Endothelial cell (in vitro differentiated cells): Measurements from ENCODE around the gene CD36. TPM values are rescaled to one million over a fixed set of nuclear protein-coding genes. Genes with fewer than 3 reads are reported as not detected.

Experiments
- DNase-seq: peaks from one replicate; pipeline ENCODE4 v3.0.0; 2021; ENCODE audit warnings: low spot score
- H3K27ac Mint-ChIP-seq: one replicate; pipeline ENCODE4 v1.8.0; 2021; ENCODE audit warnings: mixed read lengths, inconsistent platforms; ENCODE audit not compliant: unreplicated experiment
- H3K27me3 Mint-ChIP-seq: one replicate; pipeline ENCODE4 v1.8.0; 2021; ENCODE audit warnings: mild to moderate bottlenecking, moderate library complexity, mixed read lengths, inconsistent platforms; ENCODE audit not compliant: unreplicated experiment
- H3K36me3 Mint-ChIP-seq: one replicate; pipeline ENCODE4 v1.8.0; 2021; ENCODE audit warnings: mild to moderate bottlenecking, low read depth, mixed read lengths, inconsistent platforms; ENCODE audit not compliant: unreplicated experiment
- H3K4me1 Mint-ChIP-seq: one replicate; pipeline ENCODE4 v1.8.0; 2021; ENCODE audit warnings: mild to moderate bottlenecking, mixed read lengths, inconsistent platforms; ENCODE audit not compliant: unreplicated experiment
- H3K4me3 Mint-ChIP-seq: one replicate; pipeline ENCODE4 v1.8.0; 2021; ENCODE audit warnings: mild to moderate bottlenecking, mixed read lengths, inconsistent platforms; ENCODE audit not compliant: unreplicated experiment
- H3K9me3 Mint-ChIP-seq: one replicate; pipeline ENCODE4 v1.8.0; 2021; ENCODE audit warnings: mixed read lengths, inconsistent platforms; ENCODE audit not compliant: unreplicated experiment
- total RNA-seq: library from RNA; stranded (reverse); fragmentation: NEBNext Ultra II Directional; extraction: Animal tissue kit (Norgen Biotek cat#: 25700); gene quantifications from one replicate; pipeline ENCODE4 v1.2.1, GENCODE V29; 2021; ENCODE audit not compliant: unreplicated experiment
- TF ChIP-seq, protein P1 (sequence below): fragments of 200-600 bp; sonication (generic); IDR thresholded peaks from one replicate; pipeline ENCODE4 v1.5.0; 2021; ENCODE audit warnings: antibody characterized with exemption; ENCODE audit not compliant: unreplicated experiment

The CD36 gene
- total RNA-seq, 1 donor from 2014 or later, result 3.8 TPM

DNA sequence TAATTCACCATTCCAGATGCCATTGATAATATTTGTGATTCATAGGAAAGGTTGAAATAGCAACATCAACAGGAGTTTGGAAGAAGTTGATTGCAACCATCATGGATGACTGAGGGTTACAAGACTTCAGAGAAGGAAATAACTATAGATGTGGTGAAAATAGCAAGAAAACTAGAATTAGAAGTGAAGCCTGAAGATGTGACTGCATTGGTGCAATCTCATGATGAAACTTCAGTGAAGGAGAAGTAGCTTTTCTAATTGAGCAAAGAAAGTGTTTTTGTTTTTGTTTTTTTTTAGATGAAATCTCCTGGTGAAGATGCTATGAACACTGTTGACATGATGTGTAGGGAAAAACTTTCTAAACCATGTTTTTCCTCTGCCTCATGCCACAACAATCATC lies 18.7 kb upstream of the CD36 start:
- Mint-ChIP-seq H3K36me3 (no peaks in the 10 kb centered on the region), H3K27ac (no peak overlapping the region), H3K9me3 (no peaks in the 10 kb centered on the region)

DNA sequence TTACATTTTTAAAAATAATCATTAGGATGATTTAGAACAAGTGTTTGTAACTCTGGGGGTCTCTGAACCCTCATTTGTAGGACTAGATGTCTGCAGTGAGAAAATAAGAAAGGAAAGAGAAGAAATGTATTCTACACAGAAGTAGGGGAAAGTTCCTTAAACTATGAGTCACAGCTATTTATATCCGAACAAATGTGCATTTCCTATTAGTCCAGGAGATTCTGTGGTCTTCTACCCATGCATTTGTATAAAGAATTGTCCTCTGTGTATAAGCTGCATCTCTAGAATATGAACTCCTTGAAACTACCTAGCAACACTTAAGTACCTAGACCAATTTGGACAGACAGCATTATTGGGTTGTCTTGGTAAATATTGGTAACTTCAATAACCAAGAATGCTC lies 15.9 kb upstream of the CD36 start:
- DNase-seq, result no peak
- H3K27ac Mint-ChIP-seq, result no peak overlapping the region
- no peak overlapping the region for H3K4me3 Mint-ChIP-seq
- no peaks in the 10 kb centered on the region for H3K9me3 Mint-ChIP-seq
- H3K27me3 Mint-ChIP-seq, result no peaks in the 10 kb centered on the region
- TF ChIP-seq, protein P1, sequence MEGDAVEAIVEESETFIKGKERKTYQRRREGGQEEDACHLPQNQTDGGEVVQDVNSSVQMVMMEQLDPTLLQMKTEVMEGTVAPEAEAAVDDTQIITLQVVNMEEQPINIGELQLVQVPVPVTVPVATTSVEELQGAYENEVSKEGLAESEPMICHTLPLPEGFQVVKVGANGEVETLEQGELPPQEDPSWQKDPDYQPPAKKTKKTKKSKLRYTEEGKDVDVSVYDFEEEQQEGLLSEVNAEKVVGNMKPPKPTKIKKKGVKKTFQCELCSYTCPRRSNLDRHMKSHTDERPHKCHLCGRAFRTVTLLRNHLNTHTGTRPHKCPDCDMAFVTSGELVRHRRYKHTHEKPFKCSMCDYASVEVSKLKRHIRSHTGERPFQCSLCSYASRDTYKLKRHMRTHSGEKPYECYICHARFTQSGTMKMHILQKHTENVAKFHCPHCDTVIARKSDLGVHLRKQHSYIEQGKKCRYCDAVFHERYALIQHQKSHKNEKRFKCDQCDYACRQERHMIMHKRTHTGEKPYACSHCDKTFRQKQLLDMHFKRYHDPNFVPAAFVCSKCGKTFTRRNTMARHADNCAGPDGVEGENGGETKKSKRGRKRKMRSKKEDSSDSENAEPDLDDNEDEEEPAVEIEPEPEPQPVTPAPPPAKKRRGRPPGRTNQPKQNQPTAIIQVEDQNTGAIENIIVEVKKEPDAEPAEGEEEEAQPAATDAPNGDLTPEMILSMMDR, result no peak
- no peaks in the 10 kb centered on the region for H3K4me1 Mint-ChIP-seq
- H3K36me3 Mint-ChIP-seq, result no peaks in the 10 kb centered on the region

More for the DNA sequence above, 18.7 kb upstream of the CD36 start:
- no peaks in the 10 kb centered on the region for H3K4me1 Mint-ChIP-seq
- no peak for DNase-seq
- H3K27me3 Mint-ChIP-seq, result no peaks in the 10 kb centered on the region
- TF ChIP-seq, protein P1, result no peak
- no peak overlapping the region for H3K4me3 Mint-ChIP-seq

DNA sequence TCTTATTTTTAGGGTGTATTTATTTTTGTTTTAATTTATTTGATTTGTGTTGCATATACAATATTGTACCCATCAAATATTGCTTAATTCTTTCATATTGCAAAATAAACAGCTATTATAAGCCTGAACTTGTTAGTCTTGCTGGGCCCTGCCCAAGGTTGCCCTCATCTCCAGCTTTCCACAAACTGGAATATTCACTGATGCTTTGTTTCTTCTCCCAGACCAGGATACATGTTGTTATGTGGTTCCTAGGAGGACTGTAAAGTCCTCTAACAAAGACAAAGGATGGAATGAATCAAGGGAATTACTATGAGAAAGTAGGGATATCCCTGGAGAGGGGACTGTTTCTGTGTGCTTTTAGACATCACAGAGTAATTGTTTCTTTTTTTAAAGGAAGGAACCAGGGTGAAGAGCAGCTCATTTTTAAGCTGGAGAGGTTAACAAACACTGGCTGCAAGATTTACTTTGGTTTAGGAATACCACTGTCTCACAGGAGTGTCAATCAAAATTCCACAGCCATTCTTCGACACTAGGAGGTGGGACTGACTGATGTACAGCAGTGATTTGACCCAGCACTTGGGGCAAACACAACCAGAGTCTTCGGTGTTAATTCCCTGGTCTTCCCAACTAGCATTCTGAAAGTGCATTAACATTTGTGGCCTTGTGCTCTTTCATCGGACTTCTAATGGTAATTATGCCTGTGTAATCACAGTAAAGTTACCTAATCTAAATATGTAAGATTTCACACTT lies 14.8 kb upstream of the CD36 start:
- Mint-ChIP-seq H3K4me1 (no peaks in the 10 kb centered on the region), H3K27ac (no peak overlapping the region), H3K27me3 (no peaks in the 10 kb centered on the region), H3K9me3 (no peaks in the 10 kb centered on the region), H3K4me3 (no peak overlapping the region), H3K36me3 (no peaks in the 10 kb centered on the region)
- TF ChIP-seq, protein P1, result no peak
- no peak for DNase-seq

DNA sequence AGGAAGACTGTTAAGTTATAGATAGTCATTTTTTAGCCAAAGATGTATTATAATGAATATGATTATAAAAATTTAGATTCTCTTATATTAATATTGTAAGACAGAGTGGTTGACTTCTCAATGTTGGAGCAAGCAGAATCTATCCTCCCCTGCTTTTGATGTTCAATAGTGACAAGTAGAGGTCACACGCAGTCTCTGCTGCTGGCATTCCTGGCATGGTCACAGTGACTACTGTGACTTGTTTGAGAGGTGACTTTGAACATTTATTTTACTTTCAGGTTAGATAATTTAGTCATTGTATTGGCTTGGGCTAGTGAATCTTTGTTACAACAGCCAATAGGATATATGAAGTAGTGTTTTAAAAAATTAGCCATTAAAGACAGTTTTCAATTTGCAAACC lies 13.7 kb upstream of the CD36 start:
- H3K4me3 Mint-ChIP-seq, result no peak overlapping the region
- no peaks in the 10 kb centered on the region for H3K4me1 Mint-ChIP-seq
- H3K27me3 Mint-ChIP-seq, result no peaks in the 10 kb centered on the region
- DNase-seq, result no peak
- TF ChIP-seq, protein P1, result no peak
- H3K36me3 Mint-ChIP-seq, result no peaks in the 10 kb centered on the region
- H3K9me3 Mint-ChIP-seq, result no peaks in the 10 kb centered on the region
- H3K27ac Mint-ChIP-seq, result no peak overlapping the region

DNA sequence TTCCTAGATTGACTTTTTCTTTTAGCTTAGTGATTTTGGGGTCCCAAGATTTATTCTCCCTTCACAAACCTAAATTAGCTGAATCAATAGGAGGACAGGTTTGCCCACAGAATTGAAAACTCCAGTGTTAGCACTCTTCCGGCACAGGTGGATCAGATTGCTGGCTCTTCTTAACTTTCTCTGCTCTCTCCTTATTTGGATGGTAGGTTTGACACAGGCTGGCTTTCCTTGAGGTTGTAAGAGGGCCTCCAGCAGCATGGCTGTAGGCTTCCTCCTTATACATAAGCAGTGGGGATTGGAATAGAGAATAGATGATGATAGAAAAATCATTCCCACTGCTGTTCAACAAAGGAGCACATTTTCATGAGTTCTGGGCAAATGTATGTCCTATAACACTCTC lies 9.4 kb upstream of the CD36 start:
- Mint-ChIP-seq H3K27ac (no peak overlapping the region), H3K4me1 (no peaks in the 10 kb centered on the region), H3K4me3 (no peak overlapping the region), H3K27me3 (no peaks in the 10 kb centered on the region), H3K36me3 (no peaks in the 10 kb centered on the region), H3K9me3 (no peaks in the 10 kb centered on the region)
- no peak for DNase-seq
- TF ChIP-seq, protein P1, result no peak
